Lower leg skin (tissue), 4 donors: Measurements from ENCODE around the gene ADGRL3. TPM values are rescaled to one million over a fixed set of nuclear protein-coding genes. Genes with fewer than 3 reads are reported as not detected.

Experiments
- DNase-seq, 2 donors: peaks; one replicate each; pipeline ENCODE4 v3.0.0-alpha.2; 2019; ENCODE audit warnings: low spot score in 2 of 2
- H3K4me3 ChIP-seq: fragments of 200-600 bp; sonication (generic); 2 replicates; pipeline ENCODE4 v1.5.1; 2017; ENCODE audit warnings: mild to moderate bottlenecking, low read depth; ENCODE audit not compliant: poor library complexity, severe bottlenecking
- CTCF ChIP-seq, 3 donors: fragments of 450-650 bp; IDR thresholded peaks; one replicate each; pipeline ENCODE4 v1.5.1; 2016; ENCODE audit warnings: antibody characterized with exemption in 3 of 3, mild to moderate bottlenecking in 3 of 3, moderate library complexity in 2 of 3
- POLR2A ChIP-seq, 2 donors: fragments of 450-650 bp; IDR thresholded peaks; one replicate each; pipeline ENCODE4 v1.6.1; 2016 to 2017; ENCODE audit warnings: antibody characterized with exemption in 2 of 2, mild to moderate bottlenecking in 1 of 2, moderate library complexity in 1 of 2
- WGBS, 2 donors: methylation state at CpG; one replicate each; pipeline ENCODE4 v1.1.5; 2018; 5-methylcytosine and 5-hydroxymethylcytosine counted together
- intact Hi-C: fragments of 100-400 bp; cut with DNase I; formaldehyde crosslinking; loops from one replicate; pipeline ENCODE4 v1.15.0; 2023; ENCODE audit warnings: low total_unique reads
- total RNA-seq, 4 donors: library from RNA; depleted of rRNA; stranded (reverse); fragments of >200 nt; gene quantifications; one replicate each; pipeline ENCODE4 v1.1.0, GENCODE V29; 2016

Gene ADGRL3
- total RNA-seq, 4 donors from 2014 or later: 1.8 to 21.2 (median 8.2) TPM

GRCh38 chr4:61866378-61867030, 666.4 kb downstream of the ADGRL3 start:
- intact Hi-C loops: no loop called here
- TF ChIP-seq CTCF (IDR thresholded peaks at IDR 0.05): no peak
- TF ChIP-seq POLR2A (IDR thresholded peaks at IDR 0.05): no peak
- H3K4me3 ChIP-seq: no peak overlapping the region
- 48 to 58% methylated on average over 4 of the region's 4 CpGs for WGBS, 2 donors
- no peak for DNase-seq

DNA sequence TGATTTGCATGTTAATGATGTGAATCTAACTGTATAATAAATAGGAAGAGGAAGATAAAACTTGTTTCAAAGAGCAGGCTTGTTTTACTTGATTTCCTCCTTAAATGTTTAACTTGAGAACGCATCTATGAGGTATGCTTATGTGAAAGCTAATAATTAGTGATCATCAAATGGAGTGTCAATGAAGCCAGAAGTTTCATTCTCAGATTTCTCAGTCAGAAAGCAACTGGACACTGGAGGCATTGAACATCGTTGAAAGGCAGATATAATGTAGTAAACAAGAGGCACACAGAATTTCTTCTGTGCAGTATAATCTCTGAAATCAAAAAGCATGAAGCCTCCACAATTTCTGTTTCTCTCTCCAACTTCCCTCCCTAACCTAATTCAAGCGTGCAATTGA, 672.9 kb downstream of the ADGRL3 start:
- DNase-seq: no peak
- WGBS, 2 donors: 72 to 77% methylated on average over 3 of the region's 3 CpGs
- TF ChIP-seq CTCF (IDR thresholded peaks at IDR 0.05) (no peak), POLR2A (IDR thresholded peaks at IDR 0.05) (no peak)

GRCh38 chr4:61877266-61877665, 677.1 kb downstream of the ADGRL3 start:
- intact Hi-C loops: no loop called here
- DNase-seq: no peak
- H3K4me3 ChIP-seq: no peak overlapping the region
- TF ChIP-seq POLR2A (IDR thresholded peaks at IDR 0.05): no peak
- TF ChIP-seq CTCF (IDR thresholded peaks at IDR 0.05): no peak

More for the DNA sequence above, 672.9 kb downstream of the ADGRL3 start:
- H3K4me3 ChIP-seq: no peak overlapping the region
- intact Hi-C loops: no loop called here

GRCh38 chr4:61877893-61878292, 677.8 kb downstream of the ADGRL3 start:
- intact Hi-C loops: no loop called here
- 87 to 89% methylated on average over 2 of the region's 2 CpGs for WGBS, 2 donors
- TF ChIP-seq POLR2A (IDR thresholded peaks at IDR 0.05): no peak
- no peak for TF ChIP-seq CTCF (IDR thresholded peaks at IDR 0.05)
- no peak overlapping the region for H3K4me3 ChIP-seq
- no peak for DNase-seq

DNA sequence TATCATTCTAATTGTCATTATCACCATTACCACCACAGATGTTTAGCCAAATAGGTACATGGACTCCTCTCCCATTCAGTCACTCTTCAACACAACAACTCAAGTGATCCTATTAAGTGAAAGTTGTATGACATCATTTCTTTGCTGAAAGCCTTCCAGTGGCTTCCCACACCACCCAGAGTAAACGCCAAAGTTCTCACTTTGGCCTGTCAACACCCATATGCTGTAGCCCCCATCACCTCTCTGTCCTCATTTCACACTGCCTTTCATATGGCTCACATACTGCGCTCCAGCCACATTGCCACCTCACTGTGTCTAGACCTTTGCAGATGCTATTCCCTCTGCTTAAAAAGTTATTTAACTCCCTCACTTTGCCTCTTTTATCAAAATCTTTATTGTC, 682.3 kb downstream of the ADGRL3 start:
- no peak for DNase-seq
- no peak overlapping the region for H3K4me3 ChIP-seq
- intact Hi-C loops: no loop called here
- WGBS, 2 donors: 39 to 93% methylated on average over 2 of the region's 2 CpGs
- TF ChIP-seq CTCF (IDR thresholded peaks at IDR 0.05): no peak

DNA sequence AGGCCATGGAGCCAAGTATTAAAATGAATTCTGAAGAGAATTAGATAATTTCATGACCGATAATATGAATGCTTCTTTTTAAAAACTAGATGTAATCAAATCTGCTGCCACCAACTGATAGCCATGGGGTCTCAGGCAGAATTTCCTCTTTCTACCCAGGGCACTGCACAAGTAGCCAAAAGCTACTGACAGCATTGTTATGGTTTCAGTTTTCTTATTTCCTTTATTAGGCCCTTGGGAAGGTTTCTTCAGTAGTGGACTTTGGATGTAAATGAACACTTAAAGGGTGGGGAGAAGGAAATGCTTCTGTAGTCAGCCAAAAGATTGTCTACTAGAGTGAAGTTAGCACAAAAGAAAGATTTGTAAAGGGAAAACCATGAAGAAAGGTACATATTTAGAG, 686.0 kb downstream of the ADGRL3 start:
- TF ChIP-seq CTCF (IDR thresholded peaks at IDR 0.05) (no peak), POLR2A (IDR thresholded peaks at IDR 0.05) (no peak)
- WGBS, 2 donors: 60 to 61% methylated on average over 1 of the region's 1 CpG
- intact Hi-C loops: no loop called here

More for the DNA sequence above, 686.0 kb downstream of the ADGRL3 start:
- H3K4me3 ChIP-seq: no peak overlapping the region
- no peak for DNase-seq
